HG02840 (cell line): ENCODE measurements around the gene DCLK1.
"Not testable (repeated sequence)": the region's sequence is repeated elsewhere in the genome, so short reads cannot be mapped to it uniquely, and the experiment has no call there.

Experiments
- ATAC-seq: cut with Tn5 transposase; IDR thresholded peaks from one replicate; pipeline ENCODE4 v1.9.1; 2021; ENCODE audit warnings: mild to moderate bottlenecking, moderate library complexity, moderate number of reproducible peaks; ENCODE audit not compliant: unreplicated experiment, low FRiP score

Gene DCLK1

GRCh38 chr13:36088463-36088862 lies 42.7 kb downstream of the DCLK1 start:
- ATAC-seq = no peak

- no peak for ATAC-seq
Observed at GRCh38 chr13:36088001-36088400, 43.2 kb downstream of the DCLK1 start.

- ATAC-seq = no peak
Observed at GRCh38 chr13:36086117-36086516, 45.1 kb downstream of the DCLK1 start.

- ATAC-seq = no peak
Observed at GRCh38 chr13:36084131-36084530, 47.1 kb downstream of the DCLK1 start.

- ATAC-seq = no peak
Observed at GRCh38 chr13:36082806-36083205, 48.4 kb downstream of the DCLK1 start.

DNA sequence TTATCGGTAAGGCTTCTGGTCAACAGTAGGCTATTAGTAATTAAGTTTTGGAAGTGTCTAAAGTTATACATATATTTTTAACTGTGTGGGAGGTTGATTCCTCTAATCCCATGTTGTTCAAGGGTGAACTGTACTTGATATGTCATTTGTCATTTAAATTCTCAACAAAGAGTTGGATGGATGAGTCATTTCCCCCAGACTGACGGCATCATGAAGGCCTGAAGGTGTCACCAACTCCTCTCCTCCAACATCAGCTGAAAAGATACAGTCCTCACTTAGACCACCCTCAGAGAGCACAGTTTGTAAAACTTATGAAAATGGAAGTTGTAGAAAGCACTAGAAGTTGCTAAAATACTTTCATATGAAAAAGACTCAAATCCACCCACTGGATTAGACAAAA lies 48.8 kb downstream of the DCLK1 start:
- no peak for ATAC-seq

DNA sequence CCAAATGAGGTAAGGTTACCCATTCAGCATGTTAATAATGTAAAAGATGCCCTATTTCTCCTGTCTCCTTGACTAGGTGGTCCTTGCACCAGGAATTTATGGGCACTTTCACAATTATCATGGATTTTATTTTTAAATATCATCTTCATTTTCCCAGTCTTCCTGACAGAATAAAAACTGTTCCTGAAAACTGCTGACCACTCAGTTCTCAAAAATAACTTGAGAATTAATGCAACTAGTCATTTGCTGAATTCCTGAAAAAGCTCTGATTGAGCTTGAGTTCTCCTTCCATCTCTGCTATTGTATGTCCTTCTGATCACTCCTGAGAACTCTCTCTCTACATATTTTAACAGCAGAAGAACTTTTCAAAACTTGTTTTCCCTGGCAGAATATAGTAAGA lies 55.0 kb downstream of the DCLK1 start:
- ATAC-seq = no peak

DNA sequence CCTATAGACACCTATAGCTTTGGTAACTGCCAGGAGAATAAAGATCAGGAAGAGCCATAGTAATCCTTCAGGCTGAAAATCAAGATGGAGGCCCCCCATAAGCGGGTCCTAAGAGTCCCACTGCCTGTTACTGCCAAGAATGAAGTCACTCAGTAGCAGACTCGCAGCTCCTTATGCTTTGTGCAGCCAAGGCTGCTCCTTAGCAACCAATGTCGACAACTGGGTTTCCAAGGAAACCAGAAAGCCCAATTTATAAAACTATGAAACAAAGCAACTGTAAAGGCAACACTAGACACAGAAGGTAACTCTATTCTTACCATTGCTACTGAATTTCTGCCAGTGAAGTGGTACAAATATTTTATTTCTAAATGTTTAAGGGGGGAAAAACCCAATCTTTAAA lies 56.5 kb downstream of the DCLK1 start:
- ATAC-seq = no peak

DNA sequence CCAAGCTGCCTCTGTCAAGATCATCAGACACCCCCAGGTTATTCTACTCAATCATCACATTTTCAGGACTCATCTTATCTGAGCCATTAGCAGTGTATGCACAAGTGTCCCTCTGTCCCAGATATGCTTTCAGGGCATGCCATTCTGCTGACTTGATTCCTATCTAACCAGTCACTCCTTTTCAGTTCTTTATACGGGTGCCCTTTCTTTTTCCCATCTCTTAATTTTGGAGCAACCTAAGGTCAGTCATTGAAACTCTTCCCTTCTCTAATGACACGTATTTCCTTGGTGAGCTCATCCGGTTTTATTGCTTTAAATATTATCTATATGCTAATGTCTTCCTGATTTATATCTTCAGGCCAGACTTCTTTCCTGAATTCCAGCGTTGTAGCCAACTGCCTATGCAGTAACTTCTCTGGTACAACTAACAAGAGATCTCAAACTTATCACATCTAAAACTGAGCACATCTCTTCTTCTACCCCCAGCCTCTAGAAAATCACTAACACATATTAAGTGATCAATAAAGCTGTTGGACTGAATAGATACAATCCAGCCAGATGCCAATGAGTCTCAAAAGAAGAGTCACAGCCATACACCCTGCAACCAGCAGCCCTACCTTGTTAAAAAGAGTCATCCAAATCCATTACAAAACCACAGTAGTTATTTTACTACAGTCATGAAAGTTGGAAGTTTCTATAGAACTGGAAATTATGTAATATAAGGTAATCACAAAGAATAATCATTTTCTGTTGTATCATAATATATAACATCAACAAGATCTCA lies 58.8 kb downstream of the DCLK1 start:
- ATAC-seq = no peak

DNA sequence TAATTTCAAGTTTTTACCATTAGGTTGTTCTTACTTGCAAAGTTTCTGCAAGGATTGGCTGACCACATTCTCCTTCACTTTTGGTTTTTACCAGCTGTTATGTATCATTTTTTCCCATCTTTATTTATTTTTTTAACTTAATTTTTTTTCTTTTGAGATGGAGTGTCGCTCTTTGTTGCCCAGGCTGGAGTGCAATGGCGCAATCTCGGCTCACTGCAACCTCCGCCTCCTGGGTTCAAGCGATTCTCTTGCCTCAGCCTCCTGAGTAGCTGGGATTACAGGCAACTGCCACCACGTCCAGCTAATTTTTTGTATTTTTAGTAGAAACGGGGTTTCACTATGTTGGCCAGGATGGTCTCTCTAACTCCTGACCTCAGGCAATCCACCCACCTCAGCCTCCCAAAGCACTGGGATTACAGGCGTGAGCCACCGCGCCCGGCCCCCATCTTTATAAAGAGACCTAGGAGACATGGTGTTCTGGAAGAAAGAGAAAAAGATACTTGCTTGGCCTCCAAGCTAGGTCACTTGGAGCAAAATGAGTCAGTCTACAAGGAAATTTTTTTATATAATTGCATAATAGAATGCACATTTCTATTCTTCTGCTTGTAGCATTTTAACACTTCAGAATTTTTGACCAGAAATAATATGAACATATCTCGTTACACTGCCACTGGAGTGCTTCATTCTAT lies 60.5 kb downstream of the DCLK1 start:
- ATAC-seq = not testable (repeated sequence)

DNA sequence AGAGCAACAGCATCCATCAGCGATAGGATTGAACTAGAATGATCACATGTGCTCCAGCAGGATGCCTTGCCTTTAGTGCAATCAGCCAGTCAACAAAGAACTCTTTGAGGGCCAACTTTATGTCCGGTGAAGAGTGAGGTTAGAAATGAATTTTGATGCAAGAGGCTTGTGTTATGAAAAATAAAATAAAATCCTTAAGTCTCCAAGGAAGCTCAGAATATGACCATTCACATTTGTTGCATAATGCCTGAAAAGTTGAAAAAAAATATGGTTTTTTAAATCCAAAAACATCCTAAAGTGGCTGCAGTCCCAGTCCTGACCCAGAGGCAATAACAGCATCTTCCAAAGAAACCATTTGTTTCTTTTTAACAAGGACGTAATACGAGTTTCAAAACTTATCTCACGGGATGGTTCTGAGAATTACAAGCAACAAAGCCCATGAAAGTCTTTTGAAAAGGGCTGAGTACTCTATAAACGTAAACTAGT lies 61.3 kb downstream of the DCLK1 start:
- ATAC-seq = no peak

GRCh38 chr13:36068991-36069390 lies 62.2 kb downstream of the DCLK1 start:
- ATAC-seq = no peak

- ATAC-seq = no peak
Observed at GRCh38 chr13:36068566-36068965, 62.6 kb downstream of the DCLK1 start.

- no peak for ATAC-seq
Observed at GRCh38 chr13:36067746-36068381, 63.3 kb downstream of the DCLK1 start.

- ATAC-seq = no peak
Observed at GRCh38 chr13:36062249-36062648, 68.9 kb downstream of the DCLK1 start.

GRCh38 chr13:36061621-36062020 lies 69.6 kb downstream of the DCLK1 start:
- ATAC-seq = no peak

- ATAC-seq = no peak
Observed at GRCh38 chr13:36061054-36061453, 70.1 kb downstream of the DCLK1 start.

DNA sequence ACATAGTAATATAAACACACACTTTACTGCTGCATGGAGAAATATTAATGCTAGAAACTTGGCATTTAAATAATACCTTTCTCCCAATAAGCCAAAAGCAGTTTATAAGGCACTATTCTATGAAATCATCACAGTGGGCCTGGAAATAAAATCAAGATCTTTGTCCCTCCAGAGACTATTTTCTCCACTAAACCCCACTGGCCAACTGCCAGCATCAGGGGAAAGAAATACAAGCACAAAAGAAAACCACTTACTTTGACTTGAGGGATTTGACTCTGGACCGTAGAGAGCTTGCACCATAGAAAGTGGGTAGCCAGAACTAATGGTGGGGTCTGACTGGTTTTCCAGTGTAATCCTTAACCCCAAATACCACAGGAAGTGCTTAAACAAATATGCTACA lies 71.9 kb downstream of the DCLK1 start:
- no peak for ATAC-seq

DNA sequence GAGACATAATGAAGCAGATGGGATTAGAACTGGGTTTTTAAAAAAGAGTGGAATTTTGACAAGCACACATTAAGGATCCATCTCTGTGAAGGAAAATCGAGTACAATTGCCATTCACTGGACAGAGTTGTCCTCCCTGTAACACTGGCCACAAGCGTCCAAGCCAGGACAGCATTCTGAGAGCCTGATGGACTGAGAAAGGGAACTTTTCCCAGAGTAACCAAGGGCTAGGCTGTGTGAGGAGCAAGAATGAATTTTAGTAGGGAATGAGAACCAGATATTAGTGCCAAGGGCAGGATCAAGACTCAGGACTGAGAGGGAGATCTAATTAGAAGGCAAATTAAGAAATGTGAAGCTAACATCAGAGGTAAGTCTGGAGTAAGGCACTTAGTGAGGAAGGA lies 73.1 kb downstream of the DCLK1 start:
- no peak for ATAC-seq

DNA sequence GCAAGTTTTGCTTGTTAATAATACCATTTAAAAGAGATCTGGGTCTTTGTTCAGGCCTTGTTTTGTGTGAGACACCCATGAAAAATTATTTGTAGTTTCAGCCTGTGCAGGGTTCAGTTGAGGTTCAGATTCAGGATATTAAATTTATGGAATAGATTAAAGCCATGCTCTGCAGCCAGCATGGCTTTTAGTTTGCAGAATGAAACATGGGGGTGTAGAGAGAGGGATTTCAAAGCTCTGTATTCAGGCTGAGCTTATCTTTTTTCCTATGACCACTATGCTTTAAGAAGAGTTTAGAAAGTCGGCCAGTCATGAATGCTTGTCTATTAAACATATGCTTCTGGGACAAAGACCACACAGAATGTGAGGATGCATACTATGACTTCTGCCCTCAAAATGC lies 73.6 kb downstream of the DCLK1 start:
- no peak for ATAC-seq

- no peak for ATAC-seq
Observed at GRCh38 chr13:36057041-36057440, 74.1 kb downstream of the DCLK1 start.
